ELR (cell line): Measurements from ENCODE around the gene CARD8.
A peak's percentile ranks its signal among the peaks of the same experiment; 100 is the strongest.

Experiments
- DNase-seq: peaks from one replicate; pipeline ENCODE4 v3.0.0-alpha.2; 2015; ENCODE audit warnings: low read depth

Gene CARD8

GRCh38 chr19:48170817-48171347 is 84.8 kb downstream of the CARD8 start:
- DNase-seq: no peak

GRCh38 chr19:48169939-48170803 is 85.5 kb downstream of the CARD8 start, which contains the start of the genes LIG1 and ZSWIM9:
LIG1 (minus strand) TSS chr19:48170344; CDS start chr19:48165566, 4,778 bp downstream.
ZSWIM9 (plus strand) TSS chr19:48170680; CDS start chr19:48171803, 1,123 bp downstream.
- peak; percentile 97 for DNase-seq

GRCh38 chr19:48169578-48169938 is 86.2 kb downstream of the CARD8 start:
- DNase-seq: peak; percentile 68

- no peak for DNase-seq
Measured at GRCh38 chr19:48168689-48169088, 87.0 kb downstream of the CARD8 start.

- no peak for DNase-seq
Measured at GRCh38 chr19:48158210-48158790, 97.4 kb downstream of the CARD8 start.
